GM12878 (cell line): ENCODE results near the gene ZNF79. TPM values are rescaled to one million over a fixed set of nuclear protein-coding genes. Genes with fewer than 3 reads are reported as not detected.
A peak's percentile ranks its signal among the peaks of the same experiment; 100 is the strongest.

Experiments
- ATF2 ChIP-seq: IDR thresholded peaks from 2 replicates; pipeline ENCODE4 v1.6.1; 2012; ENCODE audit warnings: low read length, inconsistent platforms
- BMI1 ChIP-seq: fragments of 450-650 bp; IDR thresholded peaks from 2 replicates; pipeline ENCODE4 v1.6.1; 2016; ENCODE audit warnings: mild to moderate bottlenecking, moderate library complexity, borderline replicate concordance
- CBX3 ChIP-seq: fragments of 200-600 bp; sonication (generic); IDR thresholded peaks from 2 replicates; pipeline ENCODE4 v1.6.1; 2016; ENCODE audit warnings: low read depth, borderline replicate concordance
- EZH2 ChIP-seq: IDR thresholded peaks from 2 replicates; pipeline ENCODE4 v1.6.1; 2012; ENCODE audit warnings: low read depth, mild to moderate bottlenecking, control low read depth, inconsistent platforms, low read length, borderline replicate concordance; ENCODE audit not compliant: control insufficient read depth
- HSF1 ChIP-seq: fragments of 150-350 bp; IDR thresholded peaks from 2 replicates; pipeline ENCODE4 v1.6.1; 2014; ENCODE audit warnings: mild to moderate bottlenecking, low read depth, low read length
- IRF4 ChIP-seq: IDR thresholded peaks from 2 replicates; pipeline ENCODE4 v1.6.1; 2011; ENCODE audit warnings: low read depth, low read length
- LARP7 ChIP-seq: fragments of 450-650 bp; IDR thresholded peaks from 2 replicates; pipeline ENCODE4 v1.6.1; 2017; ENCODE audit warnings: mild to moderate bottlenecking
- MYC ChIP-seq: IDR thresholded peaks from 2 replicates; pipeline ENCODE4 v1.6.1; 2011; ENCODE audit warnings: mild to moderate bottlenecking, low read length, moderate library complexity, inconsistent platforms; ENCODE audit not compliant: insufficient read depth, insufficient replicate concordance, insufficient read length, severe bottlenecking
- RAD51 ChIP-seq: fragments of 450-650 bp; IDR thresholded peaks from 2 replicates; pipeline ENCODE4 v1.6.1; 2016; ENCODE audit warnings: moderate library complexity, mild to moderate bottlenecking, inconsistent platforms
- SIN3A ChIP-seq: IDR thresholded peaks from 2 replicates; pipeline ENCODE4 v1.6.1; 2012; ENCODE audit warnings: low read depth, low read length, improper control_type of control experiment
- SMAD1 ChIP-seq: fragments of 450-650 bp; IDR thresholded peaks from 2 replicates; pipeline ENCODE4 v1.6.1; 2018; ENCODE audit warnings: mild to moderate bottlenecking, low read depth; ENCODE audit not compliant: partially characterized antibody
- SMARCA5 ChIP-seq: fragments of 450-650 bp; IDR thresholded peaks from 2 replicates; pipeline ENCODE4 v1.6.1; 2017; ENCODE audit warnings: mild to moderate bottlenecking
- TAF1 ChIP-seq: IDR thresholded peaks from 2 replicates; pipeline ENCODE4 v1.6.1; 2011; ENCODE audit warnings: mild to moderate bottlenecking, low read depth, low read length, borderline replicate concordance
- TCF3 ChIP-seq: IDR thresholded peaks from 2 replicates; pipeline ENCODE4 v1.6.1; 2012; ENCODE audit warnings: low read depth, mild to moderate bottlenecking, low read length, borderline replicate concordance; ENCODE audit not compliant: insufficient read depth
- YY1 ChIP-seq: IDR thresholded peaks from 2 replicates; pipeline ENCODE4 v1.6.1; 2011; ENCODE audit warnings: low read depth, mild to moderate bottlenecking, low read length
- ZNF207 ChIP-seq: fragments of 450-650 bp; IDR thresholded peaks from 2 replicates; pipeline ENCODE4 v1.6.1; 2014; ENCODE audit warnings: antibody characterized with exemption, mild to moderate bottlenecking, borderline replicate concordance
- ZNF592 ChIP-seq: fragments of 450-650 bp; IDR thresholded peaks from 2 replicates; pipeline ENCODE4 v1.6.1; 2017; ENCODE audit warnings: mild to moderate bottlenecking, moderate library complexity
- ZNF687 ChIP-seq: fragments of 450-650 bp; IDR thresholded peaks from 2 replicates; pipeline ENCODE4 v1.6.1; 2017; ENCODE audit warnings: mild to moderate bottlenecking, moderate library complexity
- ZSCAN29 ChIP-seq: fragments of 450-650 bp; IDR thresholded peaks from 2 replicates; pipeline ENCODE4 v1.6.1; 2017; ENCODE audit warnings: mild to moderate bottlenecking, moderate library complexity
- polyA plus RNA-seq, 11 experiments: library from polyadenylated mRNA; depleted of rRNA in 4 of 11; unstranded in 6 of 11; stranded (reverse) in 5 of 11; fragments of >200 nt; fragmentation: Nextera tagmentation in 4 of 11; fragmentation: Illumina TruSeq in 1 of 11; extraction: Ambion mirVana in 4 of 11; extraction: Trizol in 1 of 11; gene quantifications; 1 replicate in 1 of 11; 2 replicates in 10 of 11; pipeline versions ENCODE4 v1.2.1 to v1.2.3, GENCODE V29; 2011 to 2016; ENCODE audit warnings: inconsistent platforms in 2 of 11, missing spikeins in 2 of 11, low read depth in 1 of 11
- total RNA-seq, 4 experiments: library from RNA; depleted of rRNA in 3 of 4; stranded (reverse); fragments of >200 nt in 3 of 4; fragmentation: Illumina TruSeq in 1 of 4; extraction: Trizol in 1 of 4; gene quantifications; 2 replicates each; pipeline versions ENCODE4 v1.2.1 to v1.2.3, GENCODE V29; 2013 to 2021

ZNF79 gene
- total and polyA plus RNA-seq, 10 of the 15 experiments (the other 5 are each of a cell fraction or from before 2014, with no cell fraction given): 1.8 to 14.1 (median 11.7) TPM

GRCh38 chr9:127450830-127451607 lies 26.8 kb downstream of the ZNF79 start, which contains the start of the genes LRSAM1 and RPL12 (continued):
- peak; percentile 100 for TF ChIP-seq TAF1
- no peak for TF ChIP-seq HSF1
- no peak for TF ChIP-seq EZH2
- peak; percentile 98 for TF ChIP-seq LARP7
- peak; percentile 97 for TF ChIP-seq ZNF207
- TF ChIP-seq BMI1: no peak
- no peak for TF ChIP-seq ATF2
- peak; percentile 92 for TF ChIP-seq SMAD1
- TF ChIP-seq RAD51: no peak
- peak; percentile 96 for TF ChIP-seq ZNF687
- TF ChIP-seq MYC: peak; percentile 85
- TF ChIP-seq YY1: peak; percentile 99
- peak; percentile 90 for TF ChIP-seq TCF3
- TF ChIP-seq ZNF592: no peak
- TF ChIP-seq SIN3A: peak; percentile 96
- TF ChIP-seq CBX3: no peak
- TF ChIP-seq ZSCAN29: peak; percentile 85
- TF ChIP-seq IRF4: peak; percentile 72
- TF ChIP-seq SMARCA5: peak; percentile 79
